Neural crest cell (in vitro differentiated cells): ENCODE measurements around the gene MPP2. TPM values are rescaled to one million over a fixed set of nuclear protein-coding genes. Genes with fewer than 3 reads are reported as not detected.
"Not testable (repeated sequence)": the region's sequence is repeated elsewhere in the genome, so short reads cannot be mapped to it uniquely, and the experiment has no call there.

ENCODE experiments used
- DNase-seq: peaks from one replicate; pipeline ENCODE4 v3.0.0; 2021; ENCODE audit warnings: low read depth, mixed read lengths, low spot score
- H3K27ac Mint-ChIP-seq: one replicate; pipeline ENCODE4 v1.8.0; 2021; ENCODE audit warnings: mild to moderate bottlenecking, mixed read lengths; ENCODE audit not compliant: unreplicated experiment
- H3K27me3 Mint-ChIP-seq: 2 replicates; pipeline ENCODE4 v1.8.0; 2021; ENCODE audit warnings: low read depth, mild to moderate bottlenecking, mixed read lengths
- H3K36me3 Mint-ChIP-seq: 2 replicates; pipeline ENCODE4 v1.8.0; 2021; ENCODE audit warnings: low read depth, mild to moderate bottlenecking, mixed read lengths
- H3K4me1 Mint-ChIP-seq: 2 replicates; pipeline ENCODE4 v1.8.0; 2021; ENCODE audit warnings: mixed read lengths
- H3K4me3 Mint-ChIP-seq: one replicate; pipeline ENCODE4 v1.8.0; 2021; ENCODE audit warnings: mild to moderate bottlenecking, mixed read lengths
- H3K9me3 Mint-ChIP-seq: 2 replicates; pipeline ENCODE4 v1.8.0; 2021; ENCODE audit warnings: mixed read lengths
- total RNA-seq: library from RNA; stranded (reverse); gene quantifications from 2 replicates; pipeline ENCODE4 v1.2.1, GENCODE V29; 2021
- TF ChIP-seq, protein P1 (sequence below): fragments of 200-600 bp; sonication (generic); conservative IDR thresholded peaks from 2 replicates; pipeline ENCODE4 v1.5.0; 2021; ENCODE audit warnings: antibody characterized with exemption, mild to moderate bottlenecking

The MPP2 gene
- total RNA-seq, 1 donor from 2014 or later, result 29.8 TPM

GRCh38 chr17:43942051-43942685, 34.8 kb upstream of the MPP2 start, which contains the start of gene PPY:
TSS of gene PPY (minus strand) at chr17:43942476. CDS start at chr17:43941654, 822 bp downstream.
- Mint-ChIP-seq H3K27me3 (peaks cover 12% of the 10 kb centered on the region), H3K9me3 (no peaks in the 10 kb centered on the region), H3K36me3 (no peaks in the 10 kb centered on the region), H3K27ac (peak within 1 kb of the TSS; percentile 88), H3K4me1 (peaks cover 24% of the 10 kb centered on the region), H3K4me3 (no peak within 1 kb of the TSS)
- TF ChIP-seq, protein P1, sequence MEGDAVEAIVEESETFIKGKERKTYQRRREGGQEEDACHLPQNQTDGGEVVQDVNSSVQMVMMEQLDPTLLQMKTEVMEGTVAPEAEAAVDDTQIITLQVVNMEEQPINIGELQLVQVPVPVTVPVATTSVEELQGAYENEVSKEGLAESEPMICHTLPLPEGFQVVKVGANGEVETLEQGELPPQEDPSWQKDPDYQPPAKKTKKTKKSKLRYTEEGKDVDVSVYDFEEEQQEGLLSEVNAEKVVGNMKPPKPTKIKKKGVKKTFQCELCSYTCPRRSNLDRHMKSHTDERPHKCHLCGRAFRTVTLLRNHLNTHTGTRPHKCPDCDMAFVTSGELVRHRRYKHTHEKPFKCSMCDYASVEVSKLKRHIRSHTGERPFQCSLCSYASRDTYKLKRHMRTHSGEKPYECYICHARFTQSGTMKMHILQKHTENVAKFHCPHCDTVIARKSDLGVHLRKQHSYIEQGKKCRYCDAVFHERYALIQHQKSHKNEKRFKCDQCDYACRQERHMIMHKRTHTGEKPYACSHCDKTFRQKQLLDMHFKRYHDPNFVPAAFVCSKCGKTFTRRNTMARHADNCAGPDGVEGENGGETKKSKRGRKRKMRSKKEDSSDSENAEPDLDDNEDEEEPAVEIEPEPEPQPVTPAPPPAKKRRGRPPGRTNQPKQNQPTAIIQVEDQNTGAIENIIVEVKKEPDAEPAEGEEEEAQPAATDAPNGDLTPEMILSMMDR, result no peak
- DNase-seq, result no peak

GRCh38 chr17:43940630-43941029, 33.3 kb upstream of the MPP2 start:
- H3K27ac Mint-ChIP-seq, result no peak overlapping the region
- DNase-seq, result peak; percentile 69

GRCh38 chr17:43939886-43940285, 32.5 kb upstream of the MPP2 start:
- no peaks in the 10 kb centered on the region for H3K36me3 Mint-ChIP-seq
- TF ChIP-seq, protein P1, result no peak
- H3K4me3 Mint-ChIP-seq, result no peak overlapping the region
- H3K27me3 Mint-ChIP-seq, result peaks cover 11% of the 10 kb centered on the region
- no peaks in the 10 kb centered on the region for H3K9me3 Mint-ChIP-seq
- H3K27ac Mint-ChIP-seq, result no peak overlapping the region
- peaks cover 16% of the 10 kb centered on the region for H3K4me1 Mint-ChIP-seq
- DNase-seq, result no peak

More at GRCh38 chr17:43940630-43941029, 33.3 kb upstream of the MPP2 start:
- H3K9me3 Mint-ChIP-seq, result no peaks in the 10 kb centered on the region
- TF ChIP-seq, protein P1, result peak; percentile 65
- peaks cover 16% of the 10 kb centered on the region for H3K4me1 Mint-ChIP-seq
- no peak overlapping the region for H3K4me3 Mint-ChIP-seq
- no peaks in the 10 kb centered on the region for H3K36me3 Mint-ChIP-seq
- peaks cover 13% of the 10 kb centered on the region for H3K27me3 Mint-ChIP-seq

GRCh38 chr17:43939452-43939851, 32.1 kb upstream of the MPP2 start:
- H3K27ac Mint-ChIP-seq, H3K9me3 Mint-ChIP-seq, DNase-seq, H3K36me3 Mint-ChIP-seq, H3K4me3 Mint-ChIP-seq: not testable (repeated sequence)
- H3K27me3 Mint-ChIP-seq, result peaks cover 11% of the 10 kb centered on the region
- H3K4me1 Mint-ChIP-seq, result peaks cover 16% of the 10 kb centered on the region

GRCh38 chr17:43938838-43939182, 31.5 kb upstream of the MPP2 start:
- no peaks in the 10 kb centered on the region for H3K36me3 Mint-ChIP-seq
- peaks cover 8% of the 10 kb centered on the region for H3K27me3 Mint-ChIP-seq
- H3K4me3 Mint-ChIP-seq, result no peak overlapping the region
- no peak for DNase-seq
- TF ChIP-seq, protein P1, result no peak
- H3K27ac Mint-ChIP-seq, result no peak overlapping the region
- H3K9me3 Mint-ChIP-seq, result no peaks in the 10 kb centered on the region
- peaks cover 13% of the 10 kb centered on the region for H3K4me1 Mint-ChIP-seq

DNA sequence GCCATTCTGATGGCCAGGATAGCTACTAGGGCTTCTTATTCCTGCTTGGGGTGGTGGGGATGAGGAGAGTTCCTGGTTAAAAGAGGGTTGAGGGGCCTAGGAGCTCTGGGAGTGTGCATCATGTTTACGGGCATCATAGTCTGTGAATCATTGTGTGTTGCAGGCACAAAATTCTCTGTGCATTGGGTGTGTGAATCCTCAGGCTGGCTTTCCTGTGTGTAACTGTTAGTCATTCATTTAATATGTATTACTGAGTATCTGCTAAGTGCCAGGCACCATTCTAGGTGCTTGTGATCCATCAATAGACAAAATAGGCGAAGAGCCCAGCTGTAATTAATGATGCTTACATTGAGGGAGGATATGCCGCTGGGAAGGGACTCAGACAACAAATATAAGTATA, 29.1 kb upstream of the MPP2 start:
- H3K27me3 Mint-ChIP-seq, result peaks cover 8% of the 10 kb centered on the region
- no peak for DNase-seq
- H3K9me3 Mint-ChIP-seq, result no peaks in the 10 kb centered on the region
- no peak overlapping the region for H3K4me3 Mint-ChIP-seq
- peaks cover 13% of the 10 kb centered on the region for H3K4me1 Mint-ChIP-seq
- H3K36me3 Mint-ChIP-seq, result no peaks in the 10 kb centered on the region
- TF ChIP-seq, protein P1, result no peak
- H3K27ac Mint-ChIP-seq, result no peak overlapping the region
